ENCODE results near the gene STK32C. TPM values are rescaled to one million over a fixed set of nuclear protein-coding genes. Genes with fewer than 3 reads are reported as not detected.

STK32C gene
- total and polyA plus RNA-seq, 4 donors: 14.5 to 41.6 (median 28.1) TPM

DNA sequence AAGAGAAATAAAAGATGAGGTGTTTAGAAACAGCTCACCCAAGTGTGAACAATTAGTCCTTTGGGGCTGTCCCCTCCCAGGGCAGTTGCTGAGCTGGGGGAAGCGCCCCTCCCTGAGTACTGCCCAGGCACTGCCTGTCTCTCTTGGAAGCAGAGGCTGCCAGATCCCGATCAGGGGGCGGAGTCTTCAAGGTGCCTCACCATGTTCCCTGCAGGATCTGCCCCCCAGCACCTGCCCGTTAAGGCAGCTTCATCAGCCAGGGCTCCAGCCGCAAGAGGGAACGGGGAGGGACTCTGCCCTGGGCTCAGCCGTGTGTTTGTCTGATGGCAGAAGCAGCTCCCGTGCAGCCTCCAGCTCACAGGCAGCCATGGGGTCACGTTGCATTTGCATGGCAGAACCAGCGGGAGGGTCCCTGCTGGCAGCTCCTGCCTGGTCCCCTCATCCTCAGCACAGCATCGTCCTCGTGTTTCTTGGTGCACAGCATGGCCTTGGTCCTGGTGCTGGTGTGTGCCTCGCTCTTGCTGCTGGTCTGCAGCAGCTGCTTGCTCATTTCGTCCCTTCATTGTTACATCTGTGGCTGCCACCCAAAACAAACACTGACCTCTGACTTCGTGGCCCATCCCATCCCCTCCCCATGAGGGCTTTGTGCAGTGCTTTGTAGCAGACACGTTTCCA is 131.7 kb downstream of the STK32C start:
- Histone ChIP-seq H3K4me3 (ENCODE audit: low read depth, low read length) (no peak overlapping the region), H3K4me1 (ENCODE audit: control insufficient read depth, insufficient read depth, low read length) (peaks cover 25% of the 10 kb centered on the region), H3K27ac (ENCODE audit: low read depth, low read length) (no peak overlapping the region), H3K9me3 (ENCODE audit: control insufficient read depth, insufficient read depth, low read length) (no peaks in the 10 kb centered on the region), H3K36me3 (ENCODE audit: control insufficient read depth, insufficient read depth, low read length) (peaks cover 13% of the 10 kb centered on the region), H3K27me3 (ENCODE audit: control insufficient read depth, insufficient read depth, low read length) (peaks cover 13% of the 10 kb centered on the region)
- WGBS (ENCODE audit: insufficient coverage): 6% methylated on average over 16 of the region's 16 CpGs
- DNase-seq (ENCODE audit: low read depth in 4 of 6, low spot score in 6 of 6): peak in 2 of 6 donors; percentile 45 to 72

DNA sequence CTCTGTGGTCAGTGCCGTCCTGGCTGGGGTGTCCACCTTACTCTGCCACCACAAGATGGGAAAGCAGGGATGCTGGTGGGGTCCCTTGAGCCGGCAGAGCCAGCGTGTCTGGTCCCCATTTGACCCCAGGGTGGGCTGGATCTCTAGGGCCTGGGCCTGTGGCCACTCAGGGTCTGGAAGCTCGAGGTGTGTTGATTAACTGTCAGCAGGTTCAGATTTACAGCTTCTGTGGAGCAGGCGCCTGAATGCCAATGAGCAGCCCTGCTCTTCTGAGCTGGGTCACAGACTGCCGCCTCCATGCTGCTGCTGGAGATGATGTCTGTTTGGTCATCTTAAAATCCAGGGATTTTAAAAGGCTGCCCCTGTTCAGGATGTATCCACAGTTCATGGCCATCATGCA is 132.3 kb downstream of the STK32C start:
- H3K36me3 ChIP-seq (ENCODE audit: control insufficient read depth, insufficient read depth, low read length): peaks cover 19% of the 10 kb centered on the region
- H3K27me3 ChIP-seq (ENCODE audit: control insufficient read depth, insufficient read depth, low read length): peaks cover 13% of the 10 kb centered on the region
- H3K4me1 ChIP-seq (ENCODE audit: control insufficient read depth, insufficient read depth, low read length): peaks cover 25% of the 10 kb centered on the region
- H3K9me3 ChIP-seq (ENCODE audit: control insufficient read depth, insufficient read depth, low read length): no peaks in the 10 kb centered on the region
- no peak overlapping the region for H3K4me3 ChIP-seq (ENCODE audit: low read depth, low read length)
- no peak overlapping the region for H3K27ac ChIP-seq (ENCODE audit: low read depth, low read length)
- whole genome bisulfite sequencing (ENCODE audit: insufficient coverage): 21% methylated on average over 6 of the region's 6 CpGs
- peak in 1 of 6 donors; percentile 61 for DNase-seq (ENCODE audit: low read depth in 4 of 6, low spot score in 6 of 6)

DNA sequence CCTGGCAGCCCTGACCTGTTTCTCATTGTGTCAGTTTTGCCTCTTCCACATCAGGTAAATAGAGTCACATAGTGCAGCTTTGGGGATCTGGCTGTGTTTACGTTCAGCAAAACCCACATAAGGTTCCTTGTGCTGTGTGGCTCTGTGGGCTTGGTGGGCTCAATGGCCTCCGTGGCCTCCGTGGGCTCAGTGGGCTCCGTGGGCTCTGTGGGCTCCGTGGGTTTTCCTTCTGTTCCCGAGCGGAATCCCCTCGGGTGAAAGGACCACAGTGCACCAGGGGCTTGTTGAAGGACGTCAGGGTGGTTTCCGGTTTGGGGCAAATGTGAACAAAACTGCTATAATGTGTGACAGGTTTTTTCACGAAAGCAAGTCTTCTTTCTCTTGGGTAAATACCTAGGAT is 133.5 kb downstream of the STK32C start:
- peaks cover 28% of the 10 kb centered on the region for H3K36me3 ChIP-seq (ENCODE audit: control insufficient read depth, insufficient read depth, low read length)
- 91% methylated on average over 9 of the region's 11 CpGs for WGBS (ENCODE audit: insufficient coverage)
- H3K27ac ChIP-seq (ENCODE audit: low read depth, low read length): no peak overlapping the region
- H3K27me3 ChIP-seq (ENCODE audit: control insufficient read depth, insufficient read depth, low read length): peaks cover 13% of the 10 kb centered on the region
- H3K9me3 ChIP-seq (ENCODE audit: control insufficient read depth, insufficient read depth, low read length): no peaks in the 10 kb centered on the region
- H3K4me3 ChIP-seq (ENCODE audit: low read depth, low read length): no peak overlapping the region
- peaks cover 25% of the 10 kb centered on the region for H3K4me1 ChIP-seq (ENCODE audit: control insufficient read depth, insufficient read depth, low read length)
- no peak for DNase-seq (ENCODE audit: low read depth in 4 of 6, low spot score in 6 of 6)

DNA sequence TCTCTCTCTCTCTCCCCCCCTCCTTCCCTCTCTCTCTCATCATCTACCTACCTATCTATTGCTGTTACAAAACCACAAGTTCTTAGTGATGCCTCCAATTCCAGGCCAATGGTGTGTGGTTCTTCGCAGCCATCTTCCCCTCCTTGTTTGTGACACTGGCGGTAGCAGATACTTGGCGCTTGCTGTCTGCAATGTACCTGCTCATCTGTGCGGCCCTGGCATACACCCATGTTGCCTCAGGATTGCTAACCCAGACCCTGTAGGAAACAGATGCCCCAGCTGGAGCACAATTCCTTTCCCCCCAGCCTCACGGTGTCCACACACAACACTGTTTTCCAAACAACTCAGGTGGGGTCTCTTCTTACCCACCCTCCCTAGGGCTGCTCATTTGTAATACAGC is 134.6 kb downstream of the STK32C start:
- H3K27ac ChIP-seq (ENCODE audit: low read depth, low read length): no peak overlapping the region
- H3K4me3 ChIP-seq (ENCODE audit: low read depth, low read length): no peak overlapping the region
- H3K4me1 ChIP-seq (ENCODE audit: control insufficient read depth, insufficient read depth, low read length): peaks cover 25% of the 10 kb centered on the region
- H3K9me3 ChIP-seq (ENCODE audit: control insufficient read depth, insufficient read depth, low read length): no peaks in the 10 kb centered on the region
- peaks cover 12% of the 10 kb centered on the region for H3K27me3 ChIP-seq (ENCODE audit: control insufficient read depth, insufficient read depth, low read length)
- peaks cover 34% of the 10 kb centered on the region for H3K36me3 ChIP-seq (ENCODE audit: control insufficient read depth, insufficient read depth, low read length)
- WGBS (ENCODE audit: insufficient coverage): 76% methylated on average over 5 of the region's 5 CpGs
- peak in 1 of 6 donors; percentile 18 for DNase-seq (ENCODE audit: low read depth in 4 of 6, low spot score in 6 of 6)

DNA sequence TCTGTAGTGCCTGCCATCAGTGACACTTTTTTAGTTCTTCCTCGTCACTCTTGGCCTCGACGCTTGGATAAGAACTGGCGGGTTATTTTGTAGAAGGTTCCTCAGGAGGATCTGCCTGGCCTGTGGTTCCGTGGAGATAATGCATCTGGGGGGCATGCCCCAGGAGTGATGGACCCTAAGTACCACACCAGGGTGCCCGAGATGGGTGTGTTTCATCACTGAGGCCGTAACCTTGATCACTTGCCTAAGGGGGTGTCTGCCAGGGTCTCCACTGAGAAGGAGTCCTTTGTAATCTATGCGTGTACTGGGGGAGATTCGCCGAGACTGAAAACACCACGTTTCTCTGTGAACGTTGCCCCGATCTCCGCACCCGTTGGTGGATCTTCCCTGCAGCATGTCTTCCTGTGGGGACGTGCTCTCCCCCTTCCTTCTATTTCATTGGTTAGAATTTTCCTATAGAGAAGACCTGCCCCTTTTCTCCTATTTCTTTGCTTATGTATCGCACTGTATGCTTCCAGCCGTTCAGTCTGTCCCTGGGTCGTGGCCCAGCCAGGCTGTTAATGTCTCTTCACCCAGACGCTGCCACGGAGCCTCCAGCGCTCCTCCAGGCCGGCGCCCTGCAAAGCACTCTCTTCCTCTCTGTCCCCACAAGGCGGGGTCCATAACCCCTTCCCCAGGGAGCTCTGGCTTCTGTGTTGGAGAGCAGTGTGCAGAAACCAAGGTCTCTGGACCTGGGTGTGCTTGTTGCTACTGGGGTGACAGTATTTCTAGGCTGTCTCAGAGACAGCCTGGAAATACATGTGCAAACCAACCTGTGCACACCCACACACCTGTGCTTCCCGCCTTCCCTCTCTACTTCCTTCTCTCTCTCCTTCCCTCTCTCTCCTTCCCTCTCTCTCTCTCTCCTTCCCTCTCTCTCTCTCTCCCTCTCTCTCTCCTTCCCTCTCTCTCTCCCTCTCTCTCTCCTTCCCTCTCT is 135.4 kb downstream of the STK32C start:
- DNase-seq (ENCODE audit: low read depth in 4 of 6, low spot score in 6 of 6): peak in 1 of 6 donors; percentile 15
- Histone ChIP-seq H3K27ac (ENCODE audit: low read depth, low read length) (no peak overlapping the region), H3K4me1 (ENCODE audit: control insufficient read depth, insufficient read depth, low read length) (peaks cover 22% of the 10 kb centered on the region), H3K27me3 (ENCODE audit: control insufficient read depth, insufficient read depth, low read length) (peaks cover 10% of the 10 kb centered on the region), H3K9me3 (ENCODE audit: control insufficient read depth, insufficient read depth, low read length) (no peaks in the 10 kb centered on the region), H3K36me3 (ENCODE audit: control insufficient read depth, insufficient read depth, low read length) (peaks cover 42% of the 10 kb centered on the region), H3K4me3 (ENCODE audit: low read depth, low read length) (no peak overlapping the region)
- WGBS (ENCODE audit: insufficient coverage): 55% methylated on average over 25 of the region's 26 CpGs

DNA sequence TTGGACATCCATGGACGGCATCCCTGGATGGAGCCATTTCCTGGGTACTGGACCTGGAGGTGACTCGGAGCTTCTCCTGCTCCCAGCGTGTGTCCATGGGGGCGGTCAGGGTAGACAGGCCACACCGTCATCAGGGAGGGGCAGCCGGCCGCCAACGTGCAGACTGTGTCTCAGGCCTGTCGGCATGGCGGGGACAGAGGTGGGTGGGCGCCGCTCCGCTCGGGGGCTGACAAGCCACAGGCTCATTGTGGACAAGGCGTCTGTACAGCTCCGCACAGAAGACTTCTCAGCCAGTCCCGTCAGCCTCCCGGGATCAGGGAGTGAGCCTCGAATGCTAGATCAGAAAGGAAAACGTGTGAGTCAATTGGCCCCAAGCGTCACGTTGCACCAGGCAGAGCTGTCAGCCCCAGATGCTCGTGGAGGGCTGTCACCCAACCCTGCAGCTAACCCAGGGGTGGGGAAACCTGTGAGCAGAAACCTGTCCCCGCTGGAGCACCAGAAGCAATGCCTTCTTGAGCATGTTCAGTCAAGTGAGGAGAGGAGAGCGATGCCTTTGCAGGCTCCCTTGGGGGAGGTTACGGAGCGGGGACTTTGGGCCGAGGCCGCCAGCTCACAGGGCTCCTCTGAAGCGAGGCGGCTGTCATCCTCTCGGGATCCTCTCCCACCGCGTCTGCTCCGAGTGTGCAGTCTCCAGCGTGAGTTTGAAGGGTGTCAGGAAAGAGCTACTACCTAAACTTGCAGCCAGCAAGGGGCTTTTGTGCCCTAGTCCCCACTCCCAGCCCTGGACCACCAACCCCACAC is 137.0 kb downstream of the STK32C start:
- DNase-seq (ENCODE audit: low read depth in 4 of 6, low spot score in 6 of 6): peak in 1 of 6 donors; percentile 29
- peaks cover 19% of the 10 kb centered on the region for H3K4me1 ChIP-seq (ENCODE audit: control insufficient read depth, insufficient read depth, low read length)
- no peak overlapping the region for H3K4me3 ChIP-seq (ENCODE audit: low read depth, low read length)
- peaks cover 52% of the 10 kb centered on the region for H3K36me3 ChIP-seq (ENCODE audit: control insufficient read depth, insufficient read depth, low read length)
- H3K27ac ChIP-seq (ENCODE audit: low read depth, low read length): no peak overlapping the region
- WGBS (ENCODE audit: insufficient coverage): 66% methylated on average over 28 of the region's 36 CpGs
- no peaks in the 10 kb centered on the region for H3K9me3 ChIP-seq (ENCODE audit: control insufficient read depth, insufficient read depth, low read length)
- peaks cover under 1% of the 10 kb centered on the region for H3K27me3 ChIP-seq (ENCODE audit: control insufficient read depth, insufficient read depth, low read length)

DNA sequence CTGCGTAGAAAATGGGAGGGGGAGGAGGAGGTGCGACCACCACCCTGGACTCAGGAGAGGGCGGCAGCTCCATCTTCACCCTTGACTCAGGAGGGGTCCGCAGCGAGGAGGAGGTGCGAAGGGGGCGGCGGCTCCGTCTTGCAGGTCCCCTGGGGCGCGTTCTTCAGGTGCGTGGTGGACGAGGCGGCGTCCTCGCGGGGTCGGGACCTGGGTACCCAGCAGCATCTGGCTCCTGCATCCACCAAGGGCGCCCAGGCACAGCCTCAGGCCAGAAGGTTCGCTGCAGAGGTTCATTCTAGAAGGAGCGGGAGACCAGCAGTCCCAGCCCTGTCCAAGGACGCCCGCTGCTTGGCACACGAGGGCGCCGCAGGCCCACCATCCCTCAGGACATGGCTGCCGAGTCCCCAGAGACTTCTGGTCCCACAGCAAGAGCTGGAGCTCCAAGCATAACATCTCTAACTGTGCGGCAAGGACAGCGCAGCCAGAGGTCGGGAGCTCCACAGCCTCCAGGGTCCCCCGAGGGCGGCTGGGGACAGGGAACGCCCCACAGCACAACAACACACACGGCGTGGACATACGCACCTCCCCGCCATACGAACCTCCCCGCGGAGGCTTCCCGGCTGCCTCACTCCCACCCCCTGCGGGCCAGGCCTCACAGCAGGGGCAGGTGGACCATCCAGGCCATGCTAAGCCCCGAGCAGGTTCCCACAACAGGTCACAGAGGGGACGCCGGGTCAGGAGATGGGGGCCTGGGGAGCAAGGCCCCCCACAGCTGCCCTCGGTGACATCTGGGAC is 137.8 kb downstream of the STK32C start:
- Histone ChIP-seq H3K4me1 (ENCODE audit: control insufficient read depth, insufficient read depth, low read length) (peaks cover 15% of the 10 kb centered on the region), H3K27me3 (ENCODE audit: control insufficient read depth, insufficient read depth, low read length) (no peaks in the 10 kb centered on the region), H3K36me3 (ENCODE audit: control insufficient read depth, insufficient read depth, low read length) (peaks cover 60% of the 10 kb centered on the region), H3K27ac (ENCODE audit: low read depth, low read length) (no peak overlapping the region), H3K9me3 (ENCODE audit: control insufficient read depth, insufficient read depth, low read length) (no peaks in the 10 kb centered on the region), H3K4me3 (ENCODE audit: low read depth, low read length) (no peak overlapping the region)
- no peak for DNase-seq (ENCODE audit: low read depth in 4 of 6, low spot score in 6 of 6)
- WGBS (ENCODE audit: insufficient coverage): 91% methylated on average over 44 of the region's 46 CpGs

DNA sequence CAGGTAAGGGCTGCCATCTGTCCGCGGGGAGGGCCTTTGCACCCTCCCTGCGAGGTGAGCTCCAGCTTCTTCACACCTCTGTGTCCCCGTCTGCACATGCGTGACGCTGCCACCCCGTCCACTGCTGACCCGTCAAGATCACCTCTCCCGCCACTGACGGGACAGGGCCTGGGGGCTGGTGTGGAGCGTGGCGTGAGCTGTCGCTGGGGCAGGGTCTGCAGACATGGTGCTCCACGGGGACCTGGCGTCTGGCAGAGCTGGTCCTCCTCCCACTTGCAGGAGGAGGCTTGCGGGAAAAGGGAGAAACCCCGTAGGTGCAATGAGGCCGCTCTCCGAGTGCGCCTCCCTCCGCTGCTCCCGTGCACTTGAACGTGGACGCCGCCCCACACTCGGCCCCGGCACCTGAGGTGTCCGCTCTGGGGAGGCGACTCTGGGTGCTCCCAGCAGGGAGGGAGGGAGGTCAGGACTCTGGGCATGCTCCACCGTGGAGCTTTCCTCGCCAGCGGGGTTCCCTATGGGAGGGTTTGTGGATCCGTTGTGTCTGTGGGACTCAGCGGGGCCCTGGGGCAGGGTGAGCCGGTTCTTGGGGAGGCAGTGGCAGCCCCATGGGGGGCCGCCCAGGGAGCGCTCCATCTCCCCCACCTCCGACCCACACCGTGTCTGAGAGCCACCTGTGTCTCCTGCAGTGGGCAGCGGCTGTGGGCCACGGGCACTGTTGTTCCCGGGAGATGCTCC is 138.6 kb downstream of the STK32C start:
- peaks cover 66% of the 10 kb centered on the region for H3K36me3 ChIP-seq (ENCODE audit: control insufficient read depth, insufficient read depth, low read length)
- H3K27me3 ChIP-seq (ENCODE audit: control insufficient read depth, insufficient read depth, low read length): no peaks in the 10 kb centered on the region
- 91% methylated on average over 32 of the region's 42 CpGs for WGBS (ENCODE audit: insufficient coverage)

More for the DNA sequence above, 138.6 kb downstream of the STK32C start:
- peaks cover 23% of the 10 kb centered on the region for H3K4me1 ChIP-seq (ENCODE audit: control insufficient read depth, insufficient read depth, low read length)
- no peaks in the 10 kb centered on the region for H3K9me3 ChIP-seq (ENCODE audit: control insufficient read depth, insufficient read depth, low read length)
- H3K27ac ChIP-seq (ENCODE audit: low read depth, low read length): no peak overlapping the region
- H3K4me3 ChIP-seq (ENCODE audit: low read depth, low read length): no peak overlapping the region
- no peak for DNase-seq (ENCODE audit: low read depth in 4 of 6, low spot score in 6 of 6)

Measured in spinal cord (tissue), 10 donors.